NOMO-1 treated with DMSO at 0.1 percent for 48 hours (cell line): ENCODE data around the gene NRXN3.

Experiments used
- DNase-seq: peaks from one replicate; lab custom pipeline; 2025; ENCODE audit not compliant: unreplicated experiment; lab: John Stamatoyannopoulos, UW

NRXN3 gene

GRCh38 chr14:79265366-79265946, 1095.3 kb downstream of the NRXN3 start:
- no peak for DNase-seq

GRCh38 chr14:79270361-79270760, 1100.2 kb downstream of the NRXN3 start:
- no peak for DNase-seq

- no peak for DNase-seq
Observed at GRCh38 chr14:79271122-79271521, 1100.9 kb downstream of the NRXN3 start.

DNA sequence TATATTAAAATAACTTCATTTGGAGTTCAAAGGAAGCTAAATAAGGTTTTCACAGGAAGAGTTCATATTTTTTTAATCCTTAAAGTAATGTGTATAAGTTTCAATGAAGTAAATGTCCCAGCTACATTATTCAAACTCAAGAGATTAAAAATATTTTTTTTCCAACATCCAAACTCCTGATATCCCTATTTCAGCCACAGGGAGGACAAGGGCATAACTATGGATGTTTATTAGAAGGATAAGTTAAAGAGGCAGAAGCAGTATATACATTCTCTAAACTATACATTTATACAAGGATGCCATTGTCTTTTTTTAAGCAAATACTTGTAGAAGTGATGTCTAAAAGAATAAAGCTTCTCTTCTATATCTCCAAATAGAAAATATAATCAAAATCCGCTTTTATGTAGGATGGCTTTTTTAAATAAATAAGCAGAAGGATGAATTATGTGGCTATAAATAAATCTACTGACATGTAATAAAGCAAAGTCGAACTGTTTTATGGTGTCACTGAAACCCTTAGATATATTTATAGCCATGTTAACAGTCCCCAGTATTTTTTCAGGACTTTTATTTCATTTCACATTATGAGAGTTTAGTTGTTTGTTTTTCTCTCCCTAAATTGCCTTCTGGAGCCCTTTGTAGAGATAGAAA, 1104.6 kb downstream of the NRXN3 start:
- no peak for DNase-seq

GRCh38 chr14:79275292-79275655, 1105.1 kb downstream of the NRXN3 start:
- no peak for DNase-seq

DNA sequence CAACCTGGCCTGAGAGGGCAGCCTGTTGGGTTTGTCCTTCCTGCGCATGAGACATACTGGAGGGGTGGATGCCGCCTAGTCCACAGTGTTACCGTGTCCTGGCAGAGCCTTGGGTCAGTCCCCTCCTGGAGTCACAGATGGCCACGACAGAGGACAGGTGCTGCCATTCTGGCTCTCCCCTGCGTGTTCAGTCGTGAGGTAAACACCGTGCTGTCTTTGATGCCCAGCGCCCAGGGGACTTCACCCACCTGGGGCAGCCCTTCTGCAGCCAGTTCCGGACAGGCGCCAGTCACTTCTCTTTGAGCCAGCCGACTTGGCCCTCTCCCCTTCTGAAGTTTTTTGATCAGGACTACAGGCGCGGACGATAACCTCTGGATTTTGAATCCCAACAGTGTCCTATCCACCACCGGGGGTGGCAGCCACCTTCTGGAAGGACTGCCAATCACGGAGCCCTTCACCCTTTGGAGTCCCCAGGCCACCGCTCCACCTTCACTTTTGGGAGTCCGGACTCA, 1108.2 kb downstream of the NRXN3 start:
- no peak for DNase-seq

DNA sequence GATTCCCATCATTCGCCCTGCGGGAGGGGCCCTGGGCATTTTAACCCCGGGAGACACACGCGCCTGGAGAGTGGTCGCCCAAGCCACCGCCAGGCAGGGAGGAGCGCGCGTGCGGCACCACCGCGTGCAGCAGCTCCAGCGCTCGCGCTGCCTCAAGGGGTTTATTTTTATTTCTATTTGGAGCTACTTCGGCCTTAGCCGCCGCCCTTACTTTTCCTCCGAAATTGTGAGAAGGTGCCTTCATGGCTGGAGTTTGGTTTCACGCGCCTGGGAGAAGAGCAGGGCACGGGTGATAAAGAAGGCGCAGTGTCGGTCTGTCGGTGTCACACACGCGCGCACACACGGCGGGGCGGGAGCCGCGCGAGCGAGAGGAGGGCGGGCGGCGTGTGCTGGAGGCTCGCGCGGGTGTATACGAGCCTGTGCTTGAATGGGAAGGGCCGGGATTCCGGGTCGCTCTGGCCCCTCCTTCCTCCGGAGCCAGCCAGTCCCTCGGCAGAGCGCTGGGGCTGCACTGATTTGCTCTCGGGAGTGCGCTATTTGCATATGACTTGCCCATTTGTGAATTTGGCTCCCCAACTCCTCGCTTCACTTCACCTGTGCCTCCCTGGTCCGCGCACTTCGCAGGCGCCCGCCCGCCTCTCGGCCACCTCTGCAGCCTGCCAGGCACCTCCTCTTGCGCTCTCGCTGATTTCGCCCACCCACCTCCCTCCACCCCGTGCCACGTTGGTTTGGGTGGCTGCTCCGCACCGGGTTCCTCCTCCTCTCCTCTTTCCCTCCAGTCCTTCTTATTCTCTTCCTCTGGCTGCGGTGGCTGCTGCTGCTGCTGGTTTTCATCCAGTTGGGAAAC, 1108.8 kb downstream of the NRXN3 start:
- DNase-seq, result no peak

DNA sequence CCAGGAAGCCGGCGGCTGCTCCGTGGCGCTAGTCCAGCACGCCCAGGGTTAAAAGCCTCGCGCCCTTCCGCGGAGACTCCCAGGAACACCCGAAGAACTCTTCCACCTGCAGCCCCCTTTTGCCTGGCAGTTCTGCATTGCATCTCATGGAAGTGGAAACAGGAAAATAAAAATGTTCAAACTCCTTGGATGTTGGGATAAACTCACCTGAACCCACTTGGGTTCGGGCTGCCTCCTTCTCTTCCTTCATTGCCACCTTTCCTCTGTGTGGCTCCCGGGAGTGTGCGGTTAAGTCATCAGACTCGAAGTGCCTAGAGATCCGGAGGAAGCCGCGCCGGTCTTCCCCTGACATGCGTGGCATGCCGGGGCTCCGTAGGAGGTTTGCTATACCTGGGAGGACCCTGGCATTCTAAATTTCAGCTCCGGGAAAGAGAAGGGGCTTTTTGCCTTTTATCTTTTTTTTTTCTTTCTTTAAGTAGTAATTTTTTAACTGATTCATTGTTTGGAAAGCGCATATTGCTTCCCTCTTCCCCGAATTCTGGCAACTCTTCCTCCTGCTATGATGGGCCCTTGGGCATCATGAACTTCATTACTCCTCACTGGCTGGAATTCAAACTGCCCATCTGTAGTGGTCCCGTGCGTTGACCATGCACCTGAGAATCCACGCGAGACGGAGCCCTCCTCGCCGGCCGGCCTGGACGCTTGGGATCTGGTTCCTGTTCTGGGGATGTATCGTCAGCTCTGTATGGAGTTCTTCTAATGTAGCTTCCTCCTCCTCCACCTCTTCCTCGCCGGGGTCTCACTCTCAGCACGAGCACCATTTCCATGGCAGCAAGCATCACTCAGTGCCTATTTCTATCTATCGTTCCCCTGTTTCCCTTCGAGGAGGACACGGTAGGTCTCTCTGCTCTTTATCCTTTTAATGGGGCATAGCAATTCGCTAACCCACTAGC, 1109.7 kb downstream of the NRXN3 start:
- no peak for DNase-seq

GRCh38 chr14:79281244-79282152, 1111.3 kb downstream of the NRXN3 start:
- DNase-seq, result no peak

DNA sequence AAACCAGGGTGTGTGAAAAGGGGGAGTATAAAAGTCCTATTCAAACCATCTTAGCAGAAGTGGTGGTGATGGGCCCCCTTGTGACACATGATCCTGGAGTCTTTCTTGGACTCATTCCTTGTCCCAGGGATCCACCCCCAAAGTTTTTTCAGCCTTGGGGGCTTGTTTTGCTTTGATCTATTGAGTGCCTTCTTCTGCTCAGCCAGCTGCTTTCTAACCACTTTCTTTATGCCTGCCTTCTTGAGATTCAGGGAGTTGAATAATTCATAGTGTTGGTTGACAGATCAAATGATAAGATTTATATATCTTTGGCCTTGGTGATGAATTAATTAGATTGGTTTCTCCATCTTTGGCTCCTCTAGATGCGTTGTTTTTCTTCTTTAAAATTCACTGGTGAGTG, 1114.4 kb downstream of the NRXN3 start:
- no peak for DNase-seq

DNA sequence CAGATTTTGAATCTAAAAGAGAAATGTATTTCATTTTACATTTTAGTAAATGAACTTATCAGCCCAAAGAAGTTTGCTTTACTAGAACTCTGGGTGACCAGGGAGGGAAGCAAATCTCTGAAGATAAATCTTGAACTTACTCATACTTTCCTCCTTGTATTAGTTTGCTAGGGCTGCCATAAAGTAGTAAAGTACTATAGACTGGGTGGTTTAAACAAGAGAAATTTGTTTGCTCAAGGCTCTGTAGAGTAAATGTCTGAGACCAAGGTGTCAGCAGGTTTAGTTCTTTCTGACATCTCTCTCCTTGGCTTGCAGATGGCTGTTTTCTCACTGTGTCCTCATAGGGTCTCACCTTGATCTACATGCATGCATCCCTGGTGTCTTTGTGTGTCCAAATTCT, 1115.1 kb downstream of the NRXN3 start:
- no peak for DNase-seq

- no peak for DNase-seq
Observed at GRCh38 chr14:79287976-79288375, 1117.8 kb downstream of the NRXN3 start.

DNA sequence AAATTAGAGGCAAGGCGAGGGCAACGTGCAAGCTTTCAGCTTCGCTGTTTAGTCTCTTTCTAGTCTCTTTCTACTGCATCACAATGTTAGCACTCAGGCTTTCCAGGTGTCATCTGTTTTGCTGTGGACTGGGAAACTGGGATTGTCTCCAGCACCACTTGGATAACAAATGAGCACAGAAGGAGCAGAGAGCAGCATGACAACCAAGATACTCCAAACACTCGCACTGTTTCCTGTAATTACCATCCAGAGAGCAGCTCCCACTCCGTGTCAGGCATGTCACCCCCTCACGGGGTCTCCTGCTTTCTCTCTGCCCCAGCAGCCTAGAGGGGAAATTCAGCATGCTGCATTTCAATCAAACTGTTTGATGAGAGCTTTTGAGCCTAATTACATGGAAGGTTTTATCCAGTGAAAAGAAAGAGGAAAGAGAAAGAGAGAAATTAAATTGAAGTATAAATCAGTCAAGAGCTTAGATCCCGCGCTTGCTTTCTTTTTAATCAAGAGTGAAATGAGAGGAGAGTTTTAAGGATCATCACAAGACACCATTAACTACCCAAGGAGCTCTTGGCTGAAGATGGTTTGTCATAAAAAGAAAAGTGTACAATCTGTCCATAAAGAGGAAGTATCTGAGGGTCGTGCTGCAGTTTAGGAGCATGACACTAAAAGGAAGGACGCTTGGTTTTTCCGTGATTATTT, 1123.5 kb downstream of the NRXN3 start:
- no peak for DNase-seq

DNA sequence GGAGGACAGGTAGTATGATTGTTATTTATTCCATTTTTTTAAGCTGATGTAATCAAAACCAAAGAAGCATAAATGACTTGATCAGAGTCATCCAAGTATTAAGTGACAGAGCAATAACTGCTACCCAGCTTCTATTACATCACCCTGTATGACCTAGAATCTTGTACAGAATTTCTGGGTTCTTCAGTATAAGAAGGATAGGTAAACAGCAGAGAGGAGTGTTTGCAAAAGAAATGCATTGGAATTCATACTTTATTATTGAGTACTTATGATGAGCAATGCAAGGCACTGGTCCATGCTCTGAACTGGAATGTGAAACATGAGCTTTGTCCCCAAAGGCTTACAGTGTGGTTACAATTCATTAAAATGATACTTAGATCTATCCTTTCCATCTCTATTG, 1124.3 kb downstream of the NRXN3 start:
- no peak for DNase-seq

- DNase-seq, result no peak
Observed at GRCh38 chr14:79295385-79295784, 1125.2 kb downstream of the NRXN3 start.

GRCh38 chr14:79298373-79298772, 1128.2 kb downstream of the NRXN3 start:
- DNase-seq, result no peak

DNA sequence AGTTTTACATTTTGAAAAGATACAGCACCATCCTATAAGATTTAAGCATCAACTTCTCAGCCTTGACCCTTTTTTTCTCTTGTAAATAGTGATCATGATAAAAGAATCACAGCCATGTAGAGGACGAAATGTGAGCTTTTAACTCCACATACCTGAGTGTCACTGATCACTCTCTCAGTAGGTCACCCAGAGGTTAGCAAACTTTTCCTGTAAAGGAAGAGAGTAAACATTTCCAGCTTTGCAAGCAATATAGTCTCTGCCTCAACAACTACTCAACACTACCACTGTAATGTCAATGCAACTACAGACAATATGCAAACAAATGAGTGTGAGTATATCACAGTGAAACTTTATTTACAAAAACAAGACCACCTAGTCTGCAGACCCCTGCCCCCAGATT, 1129.0 kb downstream of the NRXN3 start:
- no peak for DNase-seq

GRCh38 chr14:79304279-79304678, 1134.1 kb downstream of the NRXN3 start:
- no peak for DNase-seq

DNA sequence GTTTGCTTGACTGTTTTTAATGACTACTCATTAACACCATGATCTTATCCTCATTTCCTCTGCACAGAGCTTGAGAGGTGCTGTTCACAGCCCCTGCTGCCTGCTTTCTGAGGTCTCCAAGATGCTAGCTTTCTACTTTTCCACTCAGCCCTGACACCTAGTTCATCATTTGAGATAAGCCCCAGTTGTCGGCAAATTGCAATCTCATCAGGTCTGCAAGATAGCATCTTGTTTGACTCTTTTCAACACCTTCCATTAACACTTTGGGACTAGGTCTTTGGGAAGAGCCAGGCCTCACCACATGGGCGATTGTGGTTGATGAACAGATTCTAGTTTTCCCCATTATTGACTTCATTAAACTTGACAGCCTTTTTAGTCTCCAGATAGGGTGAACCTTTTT, 1136.4 kb downstream of the NRXN3 start:
- no peak for DNase-seq
